Measurements from ENCODE around the gene IFT20. TPM values are rescaled to one million over a fixed set of nuclear protein-coding genes. Genes with fewer than 3 reads are reported as not detected.
A peak's percentile ranks its signal among the peaks of the same experiment; 100 is the strongest.

IFT20 gene
- total and polyA plus RNA-seq, 2 experiments from 2014 or later, result 13.2 to 32.3 TPM

- Histone ChIP-seq H2AFZ (peak overlapping the region; percentile 44; the same call in 1 of the 2 replicates), H3K27ac (ENCODE audit: low read depth) (peak overlapping the region; percentile 51; the same call in 1 of the 2 replicates), H3K27me3 (ENCODE audit: insufficient read depth) (no peaks in the 10 kb centered on the region), H3K4me1 (ENCODE audit: insufficient read depth) (peaks cover 11% of the 10 kb centered on the region), H4K20me1 (replicated peaks; ENCODE audit: insufficient read depth) (peaks cover 5% of the 10 kb centered on the region; the same call in 1 of the 2 replicates), H3F3A (replicated peaks; ENCODE audit: low read depth) (no peaks in the 10 kb centered on the region), H3K36me3 (ENCODE audit: insufficient read depth) (peaks cover 2% of the 10 kb centered on the region; the same call in 1 of the 2 replicates), H3K9me2 (ENCODE audit: insufficient read depth) (no peaks in the 10 kb centered on the region), H3K4me3 (peak overlapping the region; percentile 67), H3K4me2 (peak overlapping the region; percentile 78), H3K79me2 (replicated peaks; ENCODE audit: insufficient read depth) (peaks cover 22% of the 10 kb centered on the region)
- no peaks in the 10 kb centered on the region; the same call in 2 of the 3 replicates for H3K36me3 Mint-ChIP-seq (ENCODE audit: low read depth)
- peak; percentile 94 for DNase-seq (ENCODE audit: low spot score)
- peaks cover 15% of the 10 kb centered on the region for H3K27me3 Mint-ChIP-seq (ENCODE audit: insufficient read depth, low read depth, poor library complexity)
- peak overlapping the region; percentile 97 for H3K27ac Mint-ChIP-seq
- peak; percentile 35 for ATAC-seq
- TF ChIP-seq, protein P1, sequence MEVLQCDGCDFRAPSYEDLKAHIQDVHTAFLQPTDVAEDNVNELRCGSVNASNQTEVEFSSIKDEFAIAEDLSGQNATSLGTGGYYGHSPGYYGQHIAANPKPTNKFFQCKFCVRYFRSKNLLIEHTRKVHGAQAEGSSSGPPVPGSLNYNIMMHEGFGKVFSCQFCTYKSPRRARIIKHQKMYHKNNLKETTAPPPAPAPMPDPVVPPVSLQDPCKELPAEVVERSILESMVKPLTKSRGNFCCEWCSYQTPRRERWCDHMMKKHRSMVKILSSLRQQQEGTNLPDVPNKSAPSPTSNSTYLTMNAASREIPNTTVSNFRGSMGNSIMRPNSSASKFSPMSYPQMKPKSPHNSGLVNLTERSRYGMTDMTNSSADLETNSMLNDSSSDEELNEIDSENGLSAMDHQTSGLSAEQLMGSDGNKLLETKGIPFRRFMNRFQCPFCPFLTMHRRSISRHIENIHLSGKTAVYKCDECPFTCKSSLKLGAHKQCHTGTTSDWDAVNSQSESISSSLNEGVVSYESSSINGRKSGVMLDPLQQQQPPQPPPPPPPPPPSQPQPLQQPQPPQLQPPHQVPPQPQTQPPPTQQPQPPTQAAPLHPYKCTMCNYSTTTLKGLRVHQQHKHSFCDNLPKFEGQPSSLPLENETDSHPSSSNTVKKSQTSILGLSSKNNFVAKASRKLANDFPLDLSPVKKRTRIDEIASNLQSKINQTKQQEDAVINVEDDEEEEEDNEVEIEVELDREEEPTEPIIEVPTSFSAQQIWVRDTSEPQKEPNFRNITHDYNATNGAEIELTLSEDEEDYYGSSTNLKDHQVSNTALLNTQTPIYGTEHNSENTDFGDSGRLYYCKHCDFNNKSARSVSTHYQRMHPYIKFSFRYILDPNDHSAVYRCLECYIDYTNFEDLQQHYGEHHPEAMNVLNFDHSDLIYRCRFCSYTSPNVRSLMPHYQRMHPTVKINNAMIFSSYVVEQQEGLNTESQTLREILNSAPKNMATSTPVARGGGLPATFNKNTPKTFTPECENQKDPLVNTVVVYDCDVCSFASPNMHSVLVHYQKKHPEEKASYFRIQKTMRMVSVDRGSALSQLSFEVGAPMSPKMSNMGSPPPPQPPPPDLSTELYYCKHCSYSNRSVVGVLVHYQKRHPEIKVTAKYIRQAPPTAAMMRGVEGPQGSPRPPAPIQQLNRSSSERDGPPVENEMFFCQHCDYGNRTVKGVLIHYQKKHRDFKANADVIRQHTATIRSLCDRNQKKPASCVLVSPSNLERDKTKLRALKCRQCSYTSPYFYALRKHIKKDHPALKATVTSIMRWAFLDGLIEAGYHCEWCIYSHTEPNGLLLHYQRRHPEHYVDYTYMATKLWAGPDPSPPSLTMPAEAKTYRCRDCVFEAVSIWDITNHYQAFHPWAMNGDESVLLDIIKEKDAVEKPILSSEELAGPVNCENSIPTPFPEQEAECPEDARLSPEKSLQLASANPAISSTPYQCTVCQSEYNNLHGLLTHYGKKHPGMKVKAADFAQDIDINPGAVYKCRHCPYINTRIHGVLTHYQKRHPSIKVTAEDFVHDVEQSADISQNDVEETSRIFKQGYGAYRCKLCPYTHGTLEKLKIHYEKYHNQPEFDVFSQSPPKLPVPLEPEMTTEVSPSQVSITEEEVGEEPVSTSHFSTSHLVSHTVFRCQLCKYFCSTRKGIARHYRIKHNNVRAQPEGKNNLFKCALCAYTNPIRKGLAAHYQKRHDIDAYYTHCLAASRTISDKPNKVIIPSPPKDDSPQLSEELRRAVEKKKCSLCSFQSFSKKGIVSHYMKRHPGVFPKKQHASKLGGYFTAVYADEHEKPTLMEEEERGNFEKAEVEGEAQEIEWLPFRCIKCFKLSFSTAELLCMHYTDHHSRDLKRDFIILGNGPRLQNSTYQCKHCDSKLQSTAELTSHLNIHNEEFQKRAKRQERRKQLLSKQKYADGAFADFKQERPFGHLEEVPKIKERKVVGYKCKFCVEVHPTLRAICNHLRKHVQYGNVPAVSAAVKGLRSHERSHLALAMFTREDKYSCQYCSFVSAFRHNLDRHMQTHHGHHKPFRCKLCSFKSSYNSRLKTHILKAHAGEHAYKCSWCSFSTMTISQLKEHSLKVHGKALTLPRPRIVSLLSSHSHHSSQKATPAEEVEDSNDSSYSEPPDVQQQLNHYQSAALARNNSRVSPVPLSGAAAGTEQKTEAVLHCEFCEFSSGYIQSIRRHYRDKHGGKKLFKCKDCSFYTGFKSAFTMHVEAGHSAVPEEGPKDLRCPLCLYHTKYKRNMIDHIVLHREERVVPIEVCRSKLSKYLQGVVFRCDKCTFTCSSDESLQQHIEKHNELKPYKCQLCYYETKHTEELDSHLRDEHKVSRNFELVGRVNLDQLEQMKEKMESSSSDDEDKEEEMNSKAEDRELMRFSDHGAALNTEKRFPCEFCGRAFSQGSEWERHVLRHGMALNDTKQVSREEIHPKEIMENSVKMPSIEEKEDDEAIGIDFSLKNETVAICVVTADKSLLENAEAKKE (CRISPR knock-in tag; IDR thresholded peaks at IDR 0.05), result no peak
- TF ChIP-seq CREB1 (CRISPR knock-in tag; IDR thresholded peaks at IDR 0.05; ENCODE audit: low read depth), result peak; percentile 87
- H3K4me3 Mint-ChIP-seq, result peak overlapping the region; percentile 98
- H3K4me1 Mint-ChIP-seq, result peaks cover 24% of the 10 kb centered on the region
- no peaks in the 10 kb centered on the region for H3K9me3 Mint-ChIP-seq
Observed at GRCh38 chr17:28335959-28336871, 943 bp upstream of the IFT20 start.

GRCh38 chr17:28334666-28335200 lies 539 bp downstream of the IFT20 start:
- no peaks in the 10 kb centered on the region for H3K9me3 Mint-ChIP-seq
- peaks cover 5% of the 10 kb centered on the region; the same call in 1 of the 2 replicates for H4K20me1 ChIP-seq (replicated peaks; ENCODE audit: insufficient read depth)

More at GRCh38 chr17:28334666-28335200, 539 bp downstream of the IFT20 start:
- Histone ChIP-seq H3K27ac (ENCODE audit: low read depth) (no peak overlapping the region), H3K9me2 (ENCODE audit: insufficient read depth) (no peaks in the 10 kb centered on the region), H3K4me3 (peak overlapping the region; percentile 80), H3K4me1 (ENCODE audit: insufficient read depth) (peaks cover 11% of the 10 kb centered on the region), H2AFZ (peak overlapping the region; percentile 48), H3F3A (replicated peaks; ENCODE audit: low read depth) (no peaks in the 10 kb centered on the region), H3K27me3 (ENCODE audit: insufficient read depth) (no peaks in the 10 kb centered on the region), H3K4me2 (peak overlapping the region; percentile 86), H3K79me2 (replicated peaks; ENCODE audit: insufficient read depth) (peaks cover 22% of the 10 kb centered on the region), H3K36me3 (ENCODE audit: insufficient read depth) (no peaks in the 10 kb centered on the region)
- DNase-seq (ENCODE audit: low spot score), result peak; percentile 46
- Mint-ChIP-seq H3K36me3 (ENCODE audit: low read depth) (peaks cover 3% of the 10 kb centered on the region; the same call in 1 of the 3 replicates), H3K4me3 (peak overlapping the region; percentile 98), H3K4me1 (peaks cover 24% of the 10 kb centered on the region), H3K27me3 (ENCODE audit: insufficient read depth, low read depth, poor library complexity) (peaks cover 15% of the 10 kb centered on the region), H3K27ac (peak overlapping the region; percentile 8)
- TF ChIP-seq EZH2 (IDR thresholded peaks at IDR 0.05; ENCODE audit: low read depth, unreplicated experiment), result no peak
- ATAC-seq, result no peak; the same call in 2 of the 3 replicates

Measured in GM23338 (cell line).